Fibroblast of skin of back (primary cell): ENCODE measurements around the gene CORO7.
A peak's percentile ranks its signal among the peaks of the same experiment; 100 is the strongest.

ENCODE experiments used
- DNase-seq: peaks from one replicate; pipeline ENCODE4 v3.0.0-alpha.2; 2013

The CORO7 gene

DNA sequence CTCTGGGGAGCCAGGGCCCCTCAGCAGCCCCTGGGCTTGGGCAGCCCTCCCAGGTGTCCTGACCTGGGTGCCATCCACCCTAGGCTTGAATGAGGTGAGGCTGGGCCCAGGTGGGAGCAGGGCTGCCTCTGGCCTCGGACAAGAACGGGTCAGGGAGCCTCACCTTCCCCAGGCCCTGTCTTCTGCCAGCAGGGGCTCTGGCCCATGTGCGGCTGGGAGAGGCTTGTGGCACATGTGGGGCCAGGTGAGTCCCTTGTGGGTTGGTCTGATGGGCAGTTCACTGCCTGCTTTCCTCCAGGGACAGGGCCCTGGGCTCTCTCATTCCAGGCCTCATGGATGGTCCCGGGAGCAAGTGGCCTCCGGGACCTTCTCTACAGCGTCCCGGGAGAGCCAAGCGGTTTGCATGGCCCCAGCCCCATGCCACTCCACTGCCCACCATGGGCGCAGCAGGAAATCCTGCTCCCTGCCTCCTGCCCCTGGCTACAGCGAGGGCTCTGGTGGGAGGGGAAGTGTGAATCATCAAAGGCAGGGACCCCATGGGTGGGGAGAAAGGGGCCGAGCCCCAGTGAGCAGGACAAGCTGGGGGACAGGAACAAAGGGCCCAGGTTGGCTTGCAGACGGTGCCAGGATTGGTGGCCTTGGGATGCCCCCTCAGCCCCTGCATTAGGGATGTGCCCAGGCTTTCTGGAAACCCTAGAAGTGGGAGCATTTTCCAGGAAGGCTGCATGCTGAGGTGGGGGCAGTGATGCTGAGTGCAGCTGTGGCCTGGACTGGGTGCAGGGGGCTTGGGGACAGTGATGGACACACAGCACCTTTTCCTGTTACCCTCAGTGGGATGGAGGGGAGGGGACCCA, 32.6 kb downstream of the CORO7 start:
- no peak for DNase-seq

DNA sequence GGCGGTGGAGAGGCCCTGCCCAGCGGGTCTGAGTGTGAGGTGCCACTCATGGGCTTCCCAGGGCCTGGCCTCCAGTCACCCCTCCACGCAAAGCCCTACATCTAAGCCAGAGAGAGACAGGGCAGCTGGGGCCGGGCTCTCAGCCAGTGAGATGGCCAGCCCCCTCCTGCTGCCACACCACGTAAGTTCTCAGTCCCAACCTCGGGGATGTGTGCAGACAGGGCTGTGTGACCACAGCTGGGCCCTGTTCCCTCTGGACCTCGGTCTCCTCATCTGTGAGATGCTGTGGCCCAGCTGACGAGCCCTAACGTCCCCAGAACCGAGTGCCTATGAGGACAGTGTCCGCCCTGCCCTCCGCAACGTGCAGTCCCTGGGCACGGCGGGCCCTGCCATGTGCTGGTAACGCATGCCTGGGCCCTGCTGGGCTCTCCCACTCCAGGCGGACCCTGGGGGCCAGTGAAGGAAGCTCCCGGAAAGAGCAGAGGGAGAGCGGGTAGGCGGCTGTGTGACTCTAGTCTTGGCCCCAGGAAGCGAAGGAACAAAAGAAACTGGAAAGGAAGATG, 33.5 kb downstream of the CORO7 start:
- DNase-seq: no peak

DNA sequence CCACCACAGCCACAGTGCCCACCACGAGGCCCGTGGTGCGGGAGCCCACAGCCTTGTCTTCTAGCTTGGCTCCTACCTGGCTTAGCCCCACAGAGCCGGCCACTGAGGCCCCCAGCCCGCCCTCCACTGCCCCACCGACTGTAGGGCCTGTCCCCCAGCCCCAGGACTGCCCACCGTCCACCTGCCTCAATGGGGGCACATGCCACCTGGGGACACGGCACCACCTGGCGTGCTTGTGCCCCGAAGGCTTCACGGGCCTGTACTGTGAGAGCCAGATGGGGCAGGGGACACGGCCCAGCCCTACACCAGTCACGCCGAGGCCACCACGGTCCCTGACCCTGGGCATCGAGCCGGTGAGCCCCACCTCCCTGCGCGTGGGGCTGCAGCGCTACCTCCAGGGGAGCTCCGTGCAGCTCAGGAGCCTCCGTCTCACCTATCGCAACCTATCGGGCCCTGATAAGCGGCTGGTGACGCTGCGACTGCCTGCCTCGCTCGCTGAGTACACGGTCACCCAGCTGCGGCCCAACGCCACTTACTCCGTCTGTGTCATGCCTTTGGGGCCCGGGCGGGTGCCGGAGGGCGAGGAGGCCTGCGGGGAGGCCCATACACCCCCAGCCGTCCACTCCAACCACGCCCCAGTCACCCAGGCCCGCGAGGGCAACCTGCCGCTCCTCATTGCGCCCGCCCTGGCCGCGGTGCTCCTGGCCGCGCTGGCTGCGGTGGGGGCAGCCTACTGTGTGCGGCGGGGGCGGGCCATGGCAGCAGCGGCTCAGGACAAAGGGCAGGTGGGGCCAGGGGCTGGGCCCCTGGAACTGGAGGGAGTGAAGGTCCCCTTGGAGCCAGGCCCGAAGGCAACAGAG, 34.2 kb downstream of the CORO7 start:
- DNase-seq: no peak

DNA sequence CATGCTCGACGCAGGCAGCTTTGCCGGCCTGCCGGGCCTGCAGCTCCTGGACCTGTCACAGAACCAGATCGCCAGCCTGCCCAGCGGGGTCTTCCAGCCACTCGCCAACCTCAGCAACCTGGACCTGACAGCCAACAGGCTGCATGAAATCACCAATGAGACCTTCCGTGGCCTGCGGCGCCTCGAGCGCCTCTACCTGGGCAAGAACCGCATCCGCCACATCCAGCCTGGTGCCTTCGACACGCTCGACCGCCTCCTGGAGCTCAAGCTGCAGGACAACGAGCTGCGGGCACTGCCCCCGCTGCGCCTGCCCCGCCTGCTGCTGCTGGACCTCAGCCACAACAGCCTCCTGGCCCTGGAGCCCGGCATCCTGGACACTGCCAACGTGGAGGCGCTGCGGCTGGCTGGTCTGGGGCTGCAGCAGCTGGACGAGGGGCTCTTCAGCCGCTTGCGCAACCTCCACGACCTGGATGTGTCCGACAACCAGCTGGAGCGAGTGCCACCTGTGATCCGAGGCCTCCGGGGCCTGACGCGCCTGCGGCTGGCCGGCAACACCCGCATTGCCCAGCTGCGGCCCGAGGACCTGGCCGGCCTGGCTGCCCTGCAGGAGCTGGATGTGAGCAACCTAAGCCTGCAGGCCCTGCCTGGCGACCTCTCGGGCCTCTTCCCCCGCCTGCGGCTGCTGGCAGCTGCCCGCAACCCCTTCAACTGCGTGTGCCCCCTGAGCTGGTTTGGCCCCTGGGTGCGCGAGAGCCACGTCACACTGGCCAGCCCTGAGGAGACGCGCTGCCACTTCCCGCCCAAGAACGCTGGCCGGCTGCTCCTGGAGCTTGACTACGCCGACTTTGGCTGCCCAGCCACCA, 35.1 kb downstream of the CORO7 start:
- DNase-seq: no peak

DNA sequence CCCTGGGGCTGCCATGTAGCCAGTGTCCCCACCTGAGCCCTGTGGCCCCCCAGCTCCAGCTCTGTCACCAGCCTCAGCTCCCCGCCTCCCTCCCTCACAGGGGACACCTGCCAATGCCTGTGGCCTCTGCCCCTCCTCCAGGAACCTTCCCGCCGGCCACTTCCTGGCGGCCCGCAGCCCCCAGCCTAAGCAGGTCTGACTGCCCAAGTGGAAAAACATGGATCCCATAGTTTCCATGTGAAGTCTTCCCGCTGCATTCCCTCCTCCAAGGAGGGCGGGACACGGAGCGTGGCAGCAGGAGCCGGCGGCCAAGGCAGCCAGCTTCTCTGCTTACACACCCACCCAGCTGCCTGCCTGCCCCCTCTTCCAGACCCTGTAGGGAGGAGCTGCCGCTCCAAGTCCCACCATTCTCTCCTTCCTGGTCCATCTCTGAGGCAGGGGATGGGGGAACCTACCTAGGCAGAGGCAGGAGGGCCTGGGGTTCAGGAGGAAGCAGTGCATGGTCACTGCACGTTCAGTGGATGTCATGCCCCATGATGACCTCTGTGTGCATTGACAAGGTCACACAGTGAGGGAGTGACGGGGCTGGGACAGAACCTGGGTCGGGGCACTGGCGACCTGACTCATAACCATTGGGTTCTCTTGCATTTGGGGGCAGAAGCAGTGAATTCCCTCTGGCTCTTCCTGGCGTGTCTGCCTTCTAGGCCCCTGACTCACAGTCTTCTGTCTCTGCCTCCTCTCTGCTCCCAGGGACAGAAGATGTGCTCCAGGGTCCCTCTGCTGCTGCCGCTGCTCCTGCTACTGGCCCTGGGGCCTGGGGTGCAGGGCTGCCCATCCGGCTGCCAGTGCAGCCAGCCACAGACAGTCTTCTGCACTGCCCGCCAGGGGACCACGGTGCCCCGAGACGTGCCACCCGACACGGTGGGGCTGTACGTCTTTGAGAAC, 36.0 kb downstream of the CORO7 start:
- DNase-seq: no peak

DNA sequence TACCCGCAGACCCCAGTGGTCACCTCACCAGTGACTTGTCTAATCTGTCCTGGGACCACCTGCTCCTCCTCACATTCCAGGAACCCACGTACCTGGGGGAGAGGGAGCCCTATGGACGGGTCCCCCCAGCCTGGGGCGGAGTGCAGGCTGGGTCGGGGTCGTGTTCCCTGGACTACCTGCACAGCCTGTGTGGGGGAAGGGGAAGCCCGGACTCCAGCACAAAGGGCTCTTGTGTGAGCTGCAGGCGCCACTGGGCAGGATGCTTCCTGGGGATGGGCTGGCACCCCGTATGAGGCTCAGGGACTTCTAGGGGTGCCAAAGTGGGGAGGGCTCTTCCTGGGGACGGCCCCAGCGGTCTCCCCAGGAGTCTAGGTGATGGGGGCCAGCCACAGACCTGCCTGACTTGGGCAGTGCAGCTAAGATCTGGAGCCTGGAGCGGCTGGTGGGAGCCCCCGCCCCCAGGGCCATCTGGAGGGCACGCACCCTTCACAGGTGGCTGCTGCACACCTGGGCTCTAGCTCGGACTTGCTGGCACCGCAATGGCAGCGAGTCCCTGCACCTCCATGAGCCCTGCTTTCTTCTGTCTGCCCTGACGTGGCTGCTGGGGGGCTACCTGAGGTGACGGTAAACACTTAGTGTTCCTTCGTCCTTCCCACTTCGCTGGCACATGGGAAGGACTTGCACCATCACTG, 37.3 kb downstream of the CORO7 start:
- no peak for DNase-seq

DNA sequence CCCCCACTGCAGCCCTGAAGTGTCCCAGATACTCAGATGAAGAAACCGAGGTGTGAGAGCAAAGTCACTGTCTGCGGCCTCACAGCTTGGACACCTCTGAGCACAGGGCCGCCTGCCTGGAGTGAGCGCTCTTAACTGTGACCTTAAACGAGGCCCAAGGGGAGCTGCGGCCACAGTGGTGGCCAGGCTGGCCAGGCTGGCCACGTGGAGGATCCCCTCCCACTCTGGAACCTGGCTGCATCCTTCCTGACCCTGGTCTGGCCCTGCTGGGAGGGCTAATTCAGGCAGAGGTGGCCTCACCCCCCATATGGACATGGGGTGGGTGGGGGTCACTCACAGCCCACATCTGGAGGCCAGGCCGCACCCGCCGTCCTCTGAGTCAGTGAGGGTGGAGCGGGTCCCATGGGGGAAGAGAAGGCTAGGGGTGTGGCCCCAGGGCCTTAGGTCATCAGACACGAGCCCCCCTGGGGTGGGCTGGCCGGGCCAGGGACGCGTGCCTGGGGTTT, 38.2 kb downstream of the CORO7 start:
- peak; percentile 64 for DNase-seq

DNA sequence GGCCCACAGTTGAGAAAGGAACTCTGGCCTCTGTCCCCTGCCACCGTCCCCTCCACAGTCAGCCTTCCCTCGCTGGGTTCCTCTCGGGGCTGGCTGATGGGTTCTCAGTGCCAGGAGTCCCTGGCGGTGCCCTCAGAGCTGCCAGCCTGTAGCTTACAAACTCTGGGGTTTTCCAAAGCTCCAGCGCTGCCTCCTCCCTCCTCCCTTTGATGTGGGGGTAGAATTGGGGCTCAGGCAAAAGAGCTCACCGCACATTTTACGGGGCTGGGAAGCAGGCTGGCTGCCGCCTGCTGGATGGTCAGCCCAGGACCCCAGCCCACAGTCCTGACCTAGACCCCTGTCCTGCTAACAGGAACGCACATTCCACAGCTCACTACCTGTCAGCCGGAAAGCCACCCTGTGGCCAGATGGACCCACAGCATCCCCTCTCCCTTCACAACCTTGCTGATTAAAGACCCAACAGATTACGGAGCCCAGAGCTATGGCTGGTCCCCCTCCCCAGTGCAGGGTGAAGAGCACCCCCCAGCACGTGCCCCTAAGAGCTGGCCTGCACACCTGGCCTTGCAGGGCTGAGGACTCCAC, 38.7 kb downstream of the CORO7 start:
- no peak for DNase-seq

DNA sequence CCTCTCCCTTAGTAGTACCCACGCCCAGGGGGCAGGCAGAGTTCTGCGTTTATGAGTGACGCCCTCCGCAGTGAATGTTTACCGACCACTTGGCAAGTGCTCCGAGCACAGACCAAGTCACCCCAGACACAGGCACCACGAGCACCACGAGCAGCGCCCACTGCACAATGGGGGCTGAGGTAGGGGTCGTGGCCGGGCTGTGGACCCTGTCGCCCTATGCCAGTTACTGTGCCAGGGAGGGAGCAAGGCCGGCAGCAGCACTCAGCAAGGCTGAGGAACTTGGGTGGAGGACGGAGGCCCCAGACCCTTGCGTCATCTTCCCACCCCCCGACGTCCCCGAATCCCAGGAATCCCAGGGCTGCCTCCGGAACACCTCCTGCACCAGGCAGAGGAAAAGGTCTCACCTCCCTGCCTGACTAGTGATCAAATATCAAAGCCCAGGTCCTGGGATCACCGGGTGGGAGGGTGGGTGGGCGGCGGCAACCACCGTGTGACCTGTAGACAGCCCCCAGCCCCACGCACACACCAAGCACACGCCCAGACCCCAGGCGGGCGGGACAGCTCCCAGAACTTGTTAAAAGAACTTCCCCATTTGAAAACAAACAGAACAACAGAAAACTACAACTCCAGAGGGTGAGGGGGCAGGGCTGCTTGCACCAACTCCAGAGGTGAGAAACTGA, 39.4 kb downstream of the CORO7 start:
- DNase-seq: no peak

DNA sequence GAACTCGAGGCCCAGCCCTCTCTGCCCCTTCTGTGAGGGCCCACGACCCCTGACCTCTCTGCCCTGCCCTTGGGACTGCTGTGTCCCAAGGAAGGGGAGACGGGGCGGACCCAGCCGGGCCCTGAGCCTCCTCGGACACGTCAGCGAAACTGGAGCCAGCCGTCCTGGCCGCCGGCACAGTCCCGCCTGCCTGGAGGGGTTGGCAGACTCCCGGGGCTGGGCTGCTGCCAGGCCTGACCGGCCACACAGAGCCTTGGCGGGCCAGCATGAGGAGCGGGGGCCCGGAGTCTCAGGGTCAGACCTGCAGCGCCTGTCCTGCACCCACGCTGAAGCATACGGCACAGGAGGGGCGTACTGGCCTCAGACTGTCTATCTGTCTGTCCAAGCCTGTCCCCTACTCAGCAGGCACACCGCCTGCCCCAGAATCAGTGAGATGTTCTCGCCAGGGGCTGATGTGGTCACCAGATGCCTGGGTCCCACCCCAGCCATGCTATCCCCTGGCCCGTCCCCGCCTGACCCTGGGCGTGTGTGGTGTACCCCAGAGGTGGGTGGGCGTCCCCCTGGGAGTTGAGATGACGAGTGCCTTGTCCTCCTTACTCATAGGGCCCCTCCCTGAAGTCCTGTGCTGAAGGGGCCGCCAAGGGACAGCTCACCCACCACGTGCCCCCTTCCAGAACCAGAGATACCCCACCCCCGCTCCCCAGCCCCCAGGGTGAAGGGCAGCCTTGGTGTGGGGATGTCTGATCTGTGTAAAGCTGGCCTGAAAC, 40.1 kb downstream of the CORO7 start:
- peak; percentile 75 for DNase-seq

DNA sequence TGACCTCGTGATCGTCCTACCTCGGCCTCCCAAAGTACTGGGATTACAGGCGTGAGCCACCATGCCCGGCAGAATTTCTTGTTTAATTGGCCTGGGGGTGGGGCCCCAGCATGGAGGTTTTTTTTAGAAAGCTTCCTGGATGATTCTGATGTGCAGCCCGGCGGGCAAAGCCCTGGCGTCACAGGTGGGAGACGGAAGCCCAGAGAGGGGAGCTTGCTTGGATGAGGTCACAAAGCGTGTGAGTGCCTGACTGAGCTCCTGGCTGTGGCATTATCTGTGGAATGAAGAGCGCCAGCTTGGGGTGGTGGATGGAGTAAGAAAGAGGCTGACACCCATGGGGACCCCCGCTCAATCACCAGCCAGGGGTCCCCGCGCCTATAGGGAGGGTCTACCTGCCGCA, 40.7 kb downstream of the CORO7 start:
- DNase-seq: no peak

DNA sequence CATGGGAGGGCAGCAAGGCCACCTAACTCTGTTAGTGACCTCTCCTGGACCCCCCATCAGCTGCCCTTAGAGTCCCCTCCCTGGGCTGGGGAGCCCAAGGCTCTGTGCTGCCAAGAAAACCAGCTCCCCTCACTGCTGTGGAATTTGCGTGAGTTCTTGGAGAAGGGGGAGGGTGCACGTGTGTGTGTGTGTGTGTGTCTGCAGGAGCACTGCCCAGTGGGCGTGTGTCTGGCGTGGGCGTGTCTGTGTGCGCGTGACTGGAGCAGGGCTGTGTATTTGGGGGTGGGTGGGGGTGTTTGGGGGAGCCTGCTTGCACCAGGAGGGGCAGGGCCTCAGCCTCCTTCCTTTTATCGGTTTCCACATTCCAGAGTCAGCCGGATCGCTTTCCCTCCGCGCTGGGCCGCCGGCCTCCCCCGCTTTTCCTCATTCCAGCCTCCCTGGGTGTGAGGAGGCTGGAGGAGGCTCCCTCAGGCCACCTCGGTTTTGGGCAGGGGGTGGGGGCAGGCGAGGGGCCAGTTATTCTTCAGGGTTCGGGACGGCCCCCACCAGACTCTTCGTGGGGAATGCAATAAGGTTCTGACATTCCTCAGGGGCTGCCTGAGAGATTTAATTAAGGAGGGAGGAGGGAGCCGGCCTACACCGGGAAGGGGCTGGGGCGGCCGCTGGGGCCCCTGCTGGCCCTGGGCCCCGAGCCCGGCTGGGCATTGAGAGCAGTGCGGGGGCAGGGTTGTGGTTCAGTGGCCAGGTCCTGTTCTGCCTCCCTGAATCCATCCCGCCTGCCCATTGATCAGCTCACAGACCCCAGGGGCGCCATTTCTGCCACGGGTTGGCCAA, 42.3 kb downstream of the CORO7 start:
- DNase-seq: peak; percentile 97

DNA sequence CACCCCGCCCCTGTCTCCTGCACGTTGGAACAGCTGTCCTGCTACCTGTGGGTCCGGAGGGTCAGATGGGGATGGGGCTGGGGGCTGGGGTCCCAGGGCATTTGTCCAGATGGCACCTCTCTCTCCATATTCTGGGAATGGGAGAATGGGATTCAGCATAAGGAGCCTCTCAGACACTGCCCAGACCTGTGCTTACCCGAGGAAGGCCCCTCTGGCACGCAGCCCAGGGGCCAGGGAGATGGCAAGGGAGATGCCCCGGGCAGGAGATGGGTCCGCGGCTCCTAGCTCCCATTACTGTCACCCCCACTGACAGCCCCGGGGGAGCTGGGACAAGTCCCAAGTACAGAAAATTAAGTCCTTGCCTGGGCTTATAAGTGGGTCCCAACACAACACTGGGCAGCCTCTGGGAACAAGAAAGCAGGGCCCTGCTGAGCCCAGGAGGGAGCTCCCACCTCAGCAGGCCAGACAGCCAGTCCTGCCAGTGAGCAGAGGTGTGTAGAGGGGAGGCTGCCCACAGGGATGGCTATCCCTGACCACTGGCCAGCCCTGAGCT, 43.0 kb downstream of the CORO7 start:
- peak; percentile 58 for DNase-seq

DNA sequence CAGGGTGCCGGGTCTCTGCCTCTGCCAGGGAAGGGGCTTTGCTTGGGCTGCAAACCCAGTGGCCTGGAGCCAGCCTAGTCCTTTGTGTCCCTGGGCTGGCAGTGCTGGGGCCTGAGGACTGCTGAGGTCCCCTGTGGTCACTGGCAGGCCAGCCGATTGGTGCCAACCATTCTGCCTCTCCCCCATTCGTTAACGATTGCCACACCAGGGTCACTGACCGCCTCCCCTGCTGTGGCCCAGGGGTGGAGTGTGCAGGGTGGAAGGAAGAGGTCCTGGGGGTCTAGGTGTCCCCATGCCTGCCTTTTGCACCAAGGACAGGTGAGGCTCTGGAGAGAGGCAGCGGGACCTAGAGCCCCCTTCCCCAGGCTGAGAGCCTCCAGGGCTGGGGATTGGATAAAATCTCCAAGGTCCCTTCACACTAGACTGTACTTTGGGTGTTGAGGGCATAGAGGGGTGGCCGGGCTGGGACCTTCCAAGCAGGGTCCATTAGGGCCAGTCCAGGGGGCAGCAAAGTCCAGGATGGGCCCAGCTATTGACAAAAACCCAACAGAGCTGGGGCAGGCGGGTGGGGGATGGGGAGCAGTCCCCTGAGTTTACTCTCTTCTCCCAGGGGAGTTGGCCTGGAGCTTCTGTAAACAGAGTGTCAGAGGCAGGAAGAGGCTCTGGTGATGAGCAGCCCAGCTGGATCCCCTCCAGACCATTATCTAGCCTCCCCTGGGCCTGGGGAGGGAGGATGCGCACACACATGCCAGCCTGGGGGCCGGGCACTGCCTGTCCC, 43.6 kb downstream of the CORO7 start:
- peak; percentile 93 for DNase-seq

DNA sequence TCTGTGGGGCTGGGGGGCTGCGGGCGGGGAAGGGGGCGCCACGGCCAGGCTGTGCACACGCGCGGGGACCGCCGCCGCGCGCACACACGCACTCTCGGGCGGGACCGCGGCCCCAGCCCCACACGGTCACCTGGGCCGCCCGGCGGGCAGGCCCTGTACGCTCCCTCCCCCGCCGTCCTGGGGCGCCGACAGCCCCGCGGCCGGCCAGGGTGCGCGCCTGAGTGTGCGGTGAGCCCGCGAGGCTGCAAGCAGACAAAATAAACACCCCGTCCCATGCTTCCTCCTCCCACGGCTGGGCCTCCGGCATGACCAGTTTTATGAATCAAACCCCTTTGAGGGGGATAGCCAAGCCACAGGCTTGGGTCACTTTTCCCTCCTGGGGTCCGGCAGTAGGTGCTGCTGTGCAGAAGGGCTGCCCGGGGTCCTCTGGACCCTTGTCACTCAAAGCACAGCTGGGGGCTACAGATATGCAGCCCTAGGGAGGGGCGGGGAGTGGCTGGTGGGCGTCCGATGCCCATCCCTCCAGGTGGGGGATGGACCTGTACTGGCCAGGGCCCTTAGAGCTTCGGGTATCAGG, 44.3 kb downstream of the CORO7 start:
- DNase-seq: no peak

DNA sequence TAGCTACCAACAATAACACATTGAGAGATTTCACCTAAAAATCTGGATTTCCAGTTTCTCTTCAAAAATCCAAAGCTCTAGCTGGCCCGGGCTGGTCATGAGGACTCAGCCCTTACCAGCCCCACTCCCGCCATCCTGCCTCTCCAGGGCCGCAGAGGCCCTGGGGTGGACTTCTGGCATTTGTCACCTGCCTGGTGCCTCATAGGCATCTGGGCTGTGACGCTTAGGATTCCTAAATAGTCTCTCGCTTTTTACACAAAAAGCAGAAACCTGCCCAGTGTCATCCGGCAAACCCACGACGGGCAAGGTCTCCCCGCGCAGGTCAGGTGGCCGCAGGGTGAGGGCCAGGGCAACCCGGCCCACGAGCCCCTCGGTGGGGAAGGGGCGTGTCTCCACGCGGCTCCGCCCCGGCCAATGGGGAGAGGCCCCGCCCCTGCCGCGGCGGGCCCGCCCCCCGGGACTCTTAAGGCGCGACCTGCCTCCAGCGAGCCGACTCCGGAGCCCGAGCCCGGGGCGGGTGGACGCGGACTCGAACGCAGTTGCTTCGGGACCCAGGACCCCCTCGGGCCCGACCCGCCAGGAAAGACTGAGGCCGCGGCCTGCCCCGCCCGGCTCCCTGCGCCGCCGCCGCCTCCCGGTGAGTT, 44.9 kb downstream of the CORO7 start, which contains the start of gene VASN:
Gene VASN, plus strand, starts transcription at position 492 of the 644 bp plus-strand sequence. CDS start 9,030 bp downstream, outside the sequence.
- peak; percentile 76 for DNase-seq
